ENCODE data around the gene RNF4. TPM values are rescaled to one million over a fixed set of nuclear protein-coding genes. Genes with fewer than 3 reads are reported as not detected.
"Not testable (repeated sequence)": the region's sequence is repeated elsewhere in the genome, so short reads cannot be mapped to it uniquely, and the experiment has no call there.

The RNF4 gene, protein sequence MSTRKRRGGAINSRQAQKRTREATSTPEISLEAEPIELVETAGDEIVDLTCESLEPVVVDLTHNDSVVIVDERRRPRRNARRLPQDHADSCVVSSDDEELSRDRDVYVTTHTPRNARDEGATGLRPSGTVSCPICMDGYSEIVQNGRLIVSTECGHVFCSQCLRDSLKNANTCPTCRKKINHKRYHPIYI
- total RNA-seq (2014; rRNA removed; shearing (Covaris generic)): 89.0 and 137 TPM in 2 replicates

DNA sequence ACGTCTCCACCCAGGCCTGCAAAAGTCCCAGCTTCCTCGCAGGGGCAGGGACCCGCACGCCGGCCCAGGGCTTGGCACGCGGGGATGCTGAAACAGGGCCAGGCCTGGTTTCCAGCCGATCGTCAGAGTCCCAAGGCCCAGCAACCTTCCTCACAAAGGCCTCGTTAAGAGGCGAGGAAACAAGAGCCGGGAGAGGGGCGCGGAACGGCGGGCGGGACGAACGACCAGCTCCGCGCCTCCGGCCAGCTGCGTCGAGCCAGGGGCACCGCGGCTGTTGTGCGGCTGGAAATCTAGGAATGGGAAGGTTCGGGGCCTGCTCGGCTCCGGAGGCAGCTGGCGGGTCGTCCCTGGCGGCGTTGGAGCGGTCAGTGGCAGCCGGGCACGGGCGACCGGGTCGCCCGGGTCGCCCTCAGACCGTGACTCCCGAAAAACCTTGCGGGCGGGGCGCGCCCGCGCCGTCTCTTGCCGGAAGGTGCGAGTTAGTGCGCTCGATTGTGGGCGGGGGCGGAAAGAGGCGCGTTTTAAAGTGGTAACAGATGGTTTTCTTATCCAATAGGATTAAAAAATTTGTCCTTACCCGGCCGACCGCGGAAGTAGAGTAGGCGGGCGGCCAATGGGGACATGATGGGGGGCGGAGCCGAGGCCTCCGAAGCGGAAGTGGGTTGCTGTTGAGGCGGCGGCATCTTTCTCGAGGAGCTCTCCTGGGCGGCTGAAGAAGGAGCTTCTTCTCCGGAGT, at the start of gene RNF4:
Gene RNF4, plus strand, starts transcription at position 651 of the 736 bp plus-strand sequence. CDS start 21,388 bp downstream, outside the sequence.
- peak; percentile 95 for DNase-seq (ENCODE audit: low read depth)

GRCh38 chr4:2419814-2420213, 49.1 kb upstream of the RNF4 start:
- DNase-seq (ENCODE audit: low read depth): no peak

DNA sequence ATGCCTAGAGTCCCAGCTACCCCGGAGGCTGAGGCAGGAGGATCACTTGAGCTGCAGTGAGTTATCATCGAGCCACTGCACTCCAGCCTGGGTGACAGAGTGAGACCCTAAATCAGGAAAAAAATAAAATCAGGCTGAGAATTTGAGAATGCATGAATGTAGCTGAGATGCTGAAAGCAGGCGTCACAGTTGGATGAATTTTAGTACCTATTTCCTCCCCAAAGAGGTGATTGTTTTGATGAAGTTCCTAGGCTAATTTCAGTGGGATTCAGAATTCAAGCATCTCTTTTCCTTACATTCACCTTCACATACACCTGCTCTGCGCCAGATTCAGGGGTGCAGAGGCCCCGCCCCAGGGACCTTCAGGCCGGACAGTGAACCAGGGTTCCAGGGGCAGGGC, 47.0 kb upstream of the RNF4 start:
- DNase-seq (ENCODE audit: low read depth): no peak

- no peak for DNase-seq (ENCODE audit: low read depth)
Measured at GRCh38 chr4:2423066-2423465, 45.8 kb upstream of the RNF4 start.

DNA sequence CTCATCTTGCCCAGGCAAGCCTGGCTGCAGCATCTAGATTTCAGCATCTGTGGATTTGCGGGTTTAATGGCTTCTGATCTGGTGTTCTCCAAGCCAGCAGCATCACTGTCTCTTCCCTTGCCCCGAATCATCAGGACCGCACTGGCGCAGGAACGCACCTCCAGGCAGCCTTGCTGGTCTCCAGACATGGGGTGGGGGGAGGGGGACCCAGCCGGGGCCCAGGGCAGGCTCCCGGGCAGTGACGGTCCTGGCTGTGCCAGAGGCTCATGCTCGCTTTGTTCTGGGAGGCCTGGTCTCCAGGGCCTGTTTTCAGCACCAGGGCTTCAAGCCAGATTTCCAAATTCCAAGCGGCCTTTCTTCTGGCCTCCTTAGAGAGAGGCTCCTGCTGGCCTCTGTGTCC, 45.2 kb upstream of the RNF4 start:
- no peak for DNase-seq (ENCODE audit: low read depth)

DNA sequence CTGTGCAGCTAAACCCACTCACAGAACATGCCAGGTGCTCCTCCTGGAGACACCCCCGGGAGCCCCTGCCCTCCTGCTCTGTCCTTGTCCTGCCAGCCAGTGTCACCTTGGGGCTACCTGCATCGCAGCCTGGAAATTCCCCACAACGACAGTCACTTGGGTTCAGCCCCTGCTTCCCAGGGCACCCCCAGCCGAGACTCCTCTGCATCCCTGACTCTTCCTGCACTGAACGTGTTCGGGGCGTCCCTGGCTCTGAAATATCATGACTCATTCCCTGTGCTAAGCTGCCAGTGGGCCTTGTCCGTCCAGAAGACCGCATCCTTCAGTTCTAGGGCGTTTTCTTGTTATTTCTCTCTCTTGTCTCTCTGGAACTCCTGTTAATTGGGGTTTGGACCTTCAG, 44.3 kb upstream of the RNF4 start:
- DNase-seq (ENCODE audit: low read depth): peak; percentile 48

GRCh38 chr4:2425386-2426068, 43.4 kb upstream of the RNF4 start:
- DNase-seq (ENCODE audit: low read depth): no peak

GRCh38 chr4:2426069-2426397, 42.9 kb upstream of the RNF4 start:
- DNase-seq (ENCODE audit: low read depth): no peak

- no peak for DNase-seq (ENCODE audit: low read depth)
Measured at GRCh38 chr4:2426711-2427275, 42.1 kb upstream of the RNF4 start.

- DNase-seq (ENCODE audit: low read depth): no peak
Measured at GRCh38 chr4:2427383-2428334, 41.2 kb upstream of the RNF4 start.

GRCh38 chr4:2428496-2429213, 40.3 kb upstream of the RNF4 start:
- DNase-seq (ENCODE audit: low read depth): no peak

DNA sequence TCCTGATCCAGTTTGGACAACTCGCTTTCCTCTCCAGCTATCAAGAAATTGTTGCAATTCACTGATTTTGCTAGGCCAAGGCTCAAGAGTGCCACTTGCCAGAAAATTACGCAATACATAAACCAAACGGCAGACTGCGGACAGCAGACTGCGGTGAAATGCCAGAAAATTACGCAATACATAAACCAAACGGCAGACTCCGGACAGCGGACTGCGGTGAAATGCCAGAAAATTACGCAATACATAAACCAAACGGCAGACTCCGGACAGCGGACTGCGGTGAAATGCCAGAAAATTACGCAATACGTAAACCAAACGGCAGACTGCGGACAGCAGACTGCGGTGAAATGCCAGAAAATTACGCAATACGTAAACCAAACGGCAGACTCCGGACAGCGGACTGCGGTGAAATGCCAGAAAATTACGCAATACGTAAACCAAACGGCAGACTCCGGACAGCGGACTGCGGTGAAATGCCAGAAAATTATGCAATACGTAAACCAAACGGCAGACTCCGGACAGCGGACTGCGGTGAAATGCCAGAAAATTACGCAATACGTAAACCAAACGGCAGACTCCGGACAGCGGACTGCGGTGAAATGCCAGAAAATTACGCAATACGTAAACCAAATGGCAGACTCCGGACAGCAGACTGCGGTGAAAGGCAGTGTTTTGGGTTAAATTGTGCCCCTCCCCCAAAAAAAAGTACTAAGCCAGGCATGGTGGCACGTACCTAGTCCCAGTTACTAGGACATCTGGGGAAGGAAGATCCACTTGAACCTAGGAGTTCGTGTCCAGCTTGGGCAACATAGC, 38.8 kb upstream of the RNF4 start:
- DNase-seq (ENCODE audit: low read depth): not testable (repeated sequence)

DNA sequence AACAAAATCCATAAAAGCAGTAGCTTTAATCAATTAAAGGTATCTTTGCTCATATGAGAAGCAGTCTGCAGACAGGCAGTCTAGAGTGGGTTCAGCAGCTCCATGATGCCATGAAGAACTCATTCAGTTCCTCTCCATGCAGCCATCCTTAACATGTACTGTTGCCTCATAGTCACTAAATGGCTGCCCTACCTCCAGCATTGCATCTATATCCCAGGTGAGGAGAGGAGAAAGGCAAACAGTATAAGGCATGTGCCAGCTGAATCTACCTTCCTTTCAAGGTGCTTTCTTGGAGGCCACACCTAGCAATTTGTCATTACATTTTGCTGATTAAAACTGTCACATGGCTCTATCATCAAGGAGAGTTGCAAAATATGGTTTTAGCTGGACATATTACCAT, 36.9 kb upstream of the RNF4 start:
- no peak for DNase-seq (ENCODE audit: low read depth)

DNA sequence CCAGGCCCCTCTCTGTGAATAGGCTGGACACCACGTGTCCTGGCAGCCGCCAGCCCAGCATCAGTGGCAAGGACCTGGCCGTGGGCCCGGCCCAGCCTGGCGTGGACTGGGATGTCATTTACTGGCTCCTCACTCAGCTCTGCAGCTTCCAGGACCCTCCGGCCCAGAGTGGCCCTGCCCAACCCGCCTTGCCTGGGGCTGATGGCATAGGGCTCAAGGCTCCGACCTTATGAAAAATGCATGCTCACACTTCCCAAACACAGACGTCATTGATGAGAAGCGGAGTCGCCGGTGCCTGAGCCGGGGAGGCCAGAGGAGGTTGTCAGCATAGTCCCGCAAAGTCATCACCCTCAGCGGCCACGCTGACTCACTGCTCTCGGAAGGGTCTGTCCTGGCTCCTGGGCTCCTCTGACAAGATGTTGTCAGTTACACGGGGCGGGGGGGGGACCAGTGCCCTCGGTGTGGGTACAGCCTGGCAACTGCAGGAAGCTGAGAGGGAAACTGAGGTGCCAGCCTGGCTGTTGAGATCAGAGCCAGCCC, 35.8 kb upstream of the RNF4 start:
- peak; percentile 52 for DNase-seq (ENCODE audit: low read depth)

DNA sequence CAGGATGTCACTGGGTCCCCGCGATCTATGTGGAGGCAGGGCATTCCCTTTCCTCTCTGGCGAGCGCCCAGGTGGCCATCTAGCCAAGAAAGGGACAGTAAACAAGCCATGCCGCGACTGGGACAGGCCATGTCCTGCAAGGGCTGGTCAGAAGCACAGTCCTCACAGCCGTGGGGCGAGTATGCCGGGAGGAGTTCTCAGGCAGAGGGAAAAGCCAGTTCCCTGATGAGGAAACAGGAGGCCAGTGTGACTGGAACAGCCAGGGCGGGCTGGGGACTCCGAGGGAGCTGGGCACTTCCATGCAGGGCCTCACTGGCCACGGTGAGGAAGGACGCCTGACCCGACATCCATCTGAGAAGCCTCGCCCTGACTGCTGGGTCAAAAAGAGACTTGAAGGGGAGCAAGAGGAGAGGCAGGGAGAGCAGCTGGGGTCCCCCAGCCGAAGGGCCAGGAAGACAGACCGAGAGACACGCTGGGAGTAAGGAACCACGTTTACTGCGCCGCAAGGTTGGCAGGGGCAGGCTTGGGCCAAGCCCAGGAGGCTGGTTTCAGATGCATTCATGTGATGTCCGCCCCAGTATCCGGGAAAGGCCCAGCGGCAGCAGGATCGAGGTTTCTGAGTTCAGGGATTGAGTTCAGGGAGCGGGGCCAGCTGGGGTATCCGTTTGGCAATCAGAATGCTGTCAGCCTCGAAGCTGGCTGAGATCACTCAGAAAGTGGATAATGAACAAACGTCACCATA, 35.1 kb upstream of the RNF4 start:
- DNase-seq (ENCODE audit: low read depth): no peak

DNA sequence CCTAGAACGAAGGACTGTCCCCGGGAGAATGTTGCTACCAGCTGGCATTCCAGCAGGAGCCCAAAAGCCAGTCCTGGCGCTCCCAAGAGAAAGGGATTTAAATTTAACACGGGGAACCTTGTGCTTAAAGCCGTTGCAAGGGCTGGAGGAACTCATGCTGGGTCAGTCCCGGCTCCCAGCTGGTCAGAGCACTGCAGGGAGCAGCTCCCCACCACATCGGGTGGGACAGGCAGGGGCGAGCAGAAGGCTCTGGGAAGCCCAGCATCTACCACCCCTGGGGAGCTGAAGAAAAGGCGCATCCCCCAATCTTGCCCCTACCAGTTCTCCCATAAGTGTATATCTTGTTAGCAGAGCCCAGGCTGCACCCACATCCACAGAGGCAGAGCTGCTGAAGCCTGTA, 34.5 kb upstream of the RNF4 start:
- no peak for DNase-seq (ENCODE audit: low read depth)

GRCh38 chr4:2436301-2436700, 32.6 kb upstream of the RNF4 start:
- DNase-seq (ENCODE audit: low read depth): no peak

DNA sequence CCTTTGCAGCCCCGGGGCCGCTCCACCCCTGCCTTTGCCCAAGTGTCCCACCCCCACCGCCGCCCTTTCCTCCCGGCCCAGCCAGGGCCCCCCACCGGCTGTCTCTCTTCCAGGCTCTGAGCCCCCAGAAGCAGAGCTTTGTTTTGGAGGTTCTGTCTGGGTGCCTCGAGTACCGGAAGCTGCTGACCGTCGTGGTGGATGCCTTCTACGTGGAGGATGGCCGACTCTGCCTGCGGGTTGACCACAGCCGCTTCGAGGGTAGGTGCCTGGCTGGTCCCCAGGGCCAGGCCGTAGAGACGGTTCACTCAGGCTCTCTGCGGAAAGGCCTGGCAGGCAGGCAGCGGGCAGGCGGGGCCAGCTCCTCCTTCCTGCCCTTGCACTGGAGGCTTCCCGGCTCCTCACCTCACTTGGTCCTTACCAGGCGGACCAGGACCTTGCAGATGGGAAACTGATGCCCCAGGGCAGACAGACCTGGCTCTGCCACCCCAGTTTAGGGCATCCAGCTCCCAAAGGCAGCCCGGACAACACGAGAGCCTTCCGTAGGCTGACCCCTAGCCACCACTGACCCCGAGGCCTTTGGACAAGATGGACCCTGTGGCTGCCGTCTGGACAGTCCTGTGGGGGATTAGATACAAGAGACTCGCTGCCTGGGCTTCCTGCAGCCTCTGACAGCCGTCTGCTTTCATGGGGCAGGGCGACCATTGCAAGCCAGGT, 32.0 kb upstream of the RNF4 start:
- DNase-seq (ENCODE audit: low read depth): no peak

Data from Daoy (cell line).